Lung (tissue), 12 donors: ENCODE data around the gene ADCY3. TPM values are rescaled to one million over a fixed set of nuclear protein-coding genes. Genes with fewer than 3 reads are reported as not detected.
A peak's percentile ranks its signal among the peaks of the same experiment; 100 is the strongest.

ENCODE experiments used
- ATAC-seq: fragments of 200-7000 bp; cut with Tn5 transposase; one replicate; pipeline ENCODE4 v1.9.1; 2020; ENCODE audit warnings: moderate number of reproducible peaks; ENCODE audit not compliant: insufficient read depth, low FRiP score
- DNase-seq, 3 donors: peaks; one replicate each; pipeline ENCODE4 v3.0.0-alpha.2; 2013 to 2017
- H3K27ac ChIP-seq, 2 donors: one replicate each; pipeline ENCODE4 v1.5.1; 2013; ENCODE audit warnings: mild to moderate bottlenecking in 2 of 2, moderate library complexity in 2 of 2, control low read depth in 1 of 2, inconsistent platforms in 1 of 2, low read depth in 1 of 2, low read length in 1 of 2
- H3K27me3 ChIP-seq, 3 donors: one replicate each; pipeline ENCODE4 v1.5.1; 2013; ENCODE audit warnings: low read length in 2 of 3; ENCODE audit not compliant: control insufficient read depth in 3 of 3, insufficient read depth in 3 of 3
- H3K36me3 ChIP-seq, 4 donors: one replicate each; pipeline ENCODE4 v1.5.1; 2013; ENCODE audit warnings: low read length in 4 of 4, mild to moderate bottlenecking in 1 of 4, moderate library complexity in 1 of 4; ENCODE audit not compliant: control insufficient read depth in 4 of 4, insufficient read depth in 4 of 4
- H3K4me1 ChIP-seq, 5 donors: one replicate each; pipeline ENCODE4 v1.5.1; 2013; ENCODE audit warnings: low read length in 5 of 5, mild to moderate bottlenecking in 2 of 5, moderate library complexity in 1 of 5; ENCODE audit not compliant: control insufficient read depth in 5 of 5, insufficient read depth in 5 of 5
- H3K4me3 ChIP-seq: one replicate; pipeline ENCODE4 v1.5.1; 2013; ENCODE audit warnings: mild to moderate bottlenecking, control low read depth, moderate library complexity
- H3K9ac ChIP-seq, 2 donors: one replicate each; pipeline ENCODE4 v1.5.1; 2013; ENCODE audit warnings: low read length in 2 of 2, control low read depth in 1 of 2; ENCODE audit not compliant: insufficient read depth in 1 of 2
- H3K9me3 ChIP-seq, 4 donors: one replicate each; pipeline ENCODE4 v1.5.1; 2013; ENCODE audit warnings: low read length in 3 of 4, mild to moderate bottlenecking in 1 of 4, moderate library complexity in 1 of 4; ENCODE audit not compliant: control insufficient read depth in 4 of 4, insufficient read depth in 3 of 4
- WGBS, 2 donors: extraction: QIAGEN DNeasy Blood & Tissue Kit; methylation state at CpG; one replicate each; pipeline ENCODE4 v1.1.7; 2013; 5-methylcytosine and 5-hydroxymethylcytosine counted together
- polyA plus RNA-seq, 2 donors: library from polyadenylated mRNA; stranded (reverse); fragments of 200-250 nt; gene quantifications; one replicate each; pipeline ENCODE4 v1.2.1, GENCODE V29; 2013
- total RNA-seq, 2 donors: library from RNA; depleted of rRNA in 1 of 2; stranded (reverse); fragments of >200 nt in 1 of 2; gene quantifications; one replicate each; pipeline ENCODE4 v1.2.1, GENCODE V29; 2014 to 2021
- TF ChIP-seq, protein P1 (sequence below): IDR thresholded peaks from 2 replicates; pipeline ENCODE4 v1.5.1; 2012; ENCODE audit warnings: mild to moderate bottlenecking; ENCODE audit errors: control extremely low read depth, extremely low read depth
- donor health status: control.
- donor health status: control.
- donor health status: Bipolar disorder and iron deficiency.
- donor health status: healthy.
- donor health status: DM: yes; HTN: yes; CAD: no.

ADCY3 gene
- total and polyA plus RNA-seq, 4 donors: 27.9 to 74.8 (median 45.8) TPM

GRCh38 chr2:24863641-24864040, 56.4 kb downstream of the ADCY3 start:
- H3K9me3 ChIP-seq: no peaks in the 10 kb centered on the region
- H3K27me3 ChIP-seq: no peaks in the 10 kb centered on the region
- H3K4me3 ChIP-seq: no peak overlapping the region
- H3K9ac ChIP-seq: no peak overlapping the region
- ATAC-seq (no peak), DNase-seq (peak in 2 of 3 donors; percentile 26 to 57)
- peaks cover 0 to 4% (median 0%) of the 10 kb centered on the region in 5 donors for H3K4me1 ChIP-seq
- no peak overlapping the region for H3K27ac ChIP-seq
- TF ChIP-seq, protein P1, sequence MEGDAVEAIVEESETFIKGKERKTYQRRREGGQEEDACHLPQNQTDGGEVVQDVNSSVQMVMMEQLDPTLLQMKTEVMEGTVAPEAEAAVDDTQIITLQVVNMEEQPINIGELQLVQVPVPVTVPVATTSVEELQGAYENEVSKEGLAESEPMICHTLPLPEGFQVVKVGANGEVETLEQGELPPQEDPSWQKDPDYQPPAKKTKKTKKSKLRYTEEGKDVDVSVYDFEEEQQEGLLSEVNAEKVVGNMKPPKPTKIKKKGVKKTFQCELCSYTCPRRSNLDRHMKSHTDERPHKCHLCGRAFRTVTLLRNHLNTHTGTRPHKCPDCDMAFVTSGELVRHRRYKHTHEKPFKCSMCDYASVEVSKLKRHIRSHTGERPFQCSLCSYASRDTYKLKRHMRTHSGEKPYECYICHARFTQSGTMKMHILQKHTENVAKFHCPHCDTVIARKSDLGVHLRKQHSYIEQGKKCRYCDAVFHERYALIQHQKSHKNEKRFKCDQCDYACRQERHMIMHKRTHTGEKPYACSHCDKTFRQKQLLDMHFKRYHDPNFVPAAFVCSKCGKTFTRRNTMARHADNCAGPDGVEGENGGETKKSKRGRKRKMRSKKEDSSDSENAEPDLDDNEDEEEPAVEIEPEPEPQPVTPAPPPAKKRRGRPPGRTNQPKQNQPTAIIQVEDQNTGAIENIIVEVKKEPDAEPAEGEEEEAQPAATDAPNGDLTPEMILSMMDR: no peak
- WGBS, 2 donors: 81 to 87% methylated on average over 3 of the region's 3 CpGs
- no peaks in the 10 kb centered on the region for H3K36me3 ChIP-seq

GRCh38 chr2:24861500-24861899, 58.5 kb downstream of the ADCY3 start:
- DNase-seq: no peak
- ATAC-seq: no peak
- Histone ChIP-seq H3K9me3 (no peaks in the 10 kb centered on the region), H3K27ac (no peak overlapping the region), H3K4me3 (no peak overlapping the region), H3K9ac (no peak overlapping the region), H3K27me3 (no peaks in the 10 kb centered on the region), H3K4me1 (peaks cover 0 to 6% (median 0%) of the 10 kb centered on the region in 5 donors), H3K36me3 (no peaks in the 10 kb centered on the region)
- TF ChIP-seq, protein P1: no peak
- WGBS, 2 donors: 92 to 94% methylated on average over 11 of the region's 11 CpGs

DNA sequence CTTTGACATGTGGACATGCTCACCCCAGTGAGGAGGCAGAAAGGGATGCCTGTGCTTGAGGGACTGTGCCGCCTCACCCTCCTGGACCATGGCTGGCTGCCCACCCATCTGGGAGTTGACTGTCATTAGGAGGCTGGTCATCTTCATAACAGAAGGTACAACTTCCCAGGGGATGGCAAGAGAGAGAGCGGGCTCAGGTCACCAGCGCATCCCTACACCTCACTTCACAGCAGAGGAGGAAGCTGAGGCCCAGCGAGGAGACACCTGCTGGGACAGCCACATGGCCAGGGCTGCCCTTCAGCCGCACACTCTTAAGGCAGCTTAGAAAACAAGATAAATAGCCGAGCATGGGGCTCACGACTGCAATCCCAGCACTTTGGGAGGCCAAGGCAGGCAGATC, 59.4 kb downstream of the ADCY3 start:
- TF ChIP-seq, protein P1: no peak
- Histone ChIP-seq H3K4me3 (no peak overlapping the region), H3K27me3 (no peaks in the 10 kb centered on the region), H3K27ac (no peak overlapping the region), H3K9me3 (no peaks in the 10 kb centered on the region), H3K36me3 (no peaks in the 10 kb centered on the region), H3K9ac (no peak overlapping the region), H3K4me1 (peaks cover 0 to 6% (median 0%) of the 10 kb centered on the region in 5 donors)
- ATAC-seq: no peak
- DNase-seq: no peak
- WGBS, 2 donors: 94 to 98% methylated on average over 7 of the region's 7 CpGs

DNA sequence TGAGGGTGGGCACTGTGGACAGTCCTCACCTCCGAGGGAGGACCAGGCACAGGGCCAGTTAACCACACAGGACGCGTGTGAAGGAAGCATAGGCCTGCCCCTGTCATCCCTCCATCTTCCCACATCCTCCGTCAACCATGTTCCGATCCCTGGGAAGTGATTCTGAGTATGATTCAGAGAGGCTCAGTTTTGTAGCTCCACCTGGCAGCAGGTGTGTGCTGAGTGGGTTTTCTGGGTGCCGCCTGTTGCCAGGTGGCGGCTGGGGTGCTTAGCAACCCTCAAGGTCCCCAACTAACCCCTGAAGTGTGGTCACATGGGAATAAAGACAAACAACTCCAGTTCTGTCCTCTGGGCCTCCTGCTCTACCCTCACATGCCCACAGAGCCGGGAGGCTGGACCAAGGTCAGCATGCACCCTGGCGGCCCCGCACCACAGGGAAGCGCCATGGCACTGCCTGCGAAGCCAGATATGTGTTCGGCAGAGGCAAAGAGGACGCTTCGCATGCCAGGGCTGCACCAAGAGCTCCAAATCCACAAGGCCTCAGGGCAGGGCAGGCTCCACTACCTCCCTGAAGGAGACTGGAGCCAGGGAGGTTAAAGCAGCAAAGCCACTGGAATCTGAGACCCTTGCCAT, 60.0 kb downstream of the ADCY3 start:
- no peak for ATAC-seq
- H3K9ac ChIP-seq: no peak overlapping the region
- WGBS, 2 donors: 84 to 89% methylated on average over 15 of the region's 15 CpGs

More for the DNA sequence above, 60.0 kb downstream of the ADCY3 start:
- no peaks in the 10 kb centered on the region for H3K36me3 ChIP-seq
- no peaks in the 10 kb centered on the region for H3K27me3 ChIP-seq
- H3K4me1 ChIP-seq: peaks cover 0 to 6% (median 0%) of the 10 kb centered on the region in 5 donors
- H3K4me3 ChIP-seq: no peak overlapping the region
- TF ChIP-seq, protein P1: no peak
- no peaks in the 10 kb centered on the region for H3K9me3 ChIP-seq
- H3K27ac ChIP-seq: no peak overlapping the region
- DNase-seq: no peak
